GM19467 (cell line): ENCODE measurements around the gene STX16.

Experiments used
- ATAC-seq: cut with Tn5 transposase; IDR thresholded peaks from one replicate; pipeline ENCODE4 v1.9.1; 2021; ENCODE audit warnings: mild to moderate bottlenecking, moderate library complexity; ENCODE audit not compliant: unreplicated experiment

Gene STX16

DNA sequence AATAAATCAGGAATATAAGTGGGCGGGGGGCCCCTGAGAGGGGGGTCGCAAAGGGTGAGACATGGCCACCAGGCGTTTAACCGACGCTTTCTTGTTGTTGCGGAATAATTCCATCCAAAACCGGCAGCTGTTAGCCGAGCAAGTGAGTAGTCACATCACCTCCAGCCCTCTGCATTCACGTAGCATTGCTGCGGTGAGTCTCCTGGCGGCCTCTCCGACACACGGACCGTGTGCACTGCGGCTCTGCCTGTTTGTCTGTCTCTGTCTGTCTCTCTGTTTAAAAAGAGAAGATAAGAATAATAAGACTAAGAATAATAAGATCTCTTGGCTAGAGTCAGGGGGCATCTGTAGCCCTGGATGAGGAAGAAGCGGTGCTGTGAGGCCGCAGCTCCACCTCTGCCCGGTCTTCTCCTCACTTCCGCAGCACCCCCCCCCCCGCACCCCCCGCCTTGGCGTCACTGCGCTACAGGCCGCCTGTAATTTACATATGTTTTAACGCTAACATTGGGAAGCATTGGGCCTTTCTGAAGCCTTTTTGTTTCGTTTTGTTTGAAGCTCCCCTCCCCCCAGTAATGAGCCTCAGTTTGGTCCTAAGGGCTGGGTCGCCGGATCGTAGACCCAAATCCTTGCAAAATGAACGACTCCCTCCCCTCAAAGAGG, 993 bp downstream of the STX16 start:
- ATAC-seq: no peak

DNA sequence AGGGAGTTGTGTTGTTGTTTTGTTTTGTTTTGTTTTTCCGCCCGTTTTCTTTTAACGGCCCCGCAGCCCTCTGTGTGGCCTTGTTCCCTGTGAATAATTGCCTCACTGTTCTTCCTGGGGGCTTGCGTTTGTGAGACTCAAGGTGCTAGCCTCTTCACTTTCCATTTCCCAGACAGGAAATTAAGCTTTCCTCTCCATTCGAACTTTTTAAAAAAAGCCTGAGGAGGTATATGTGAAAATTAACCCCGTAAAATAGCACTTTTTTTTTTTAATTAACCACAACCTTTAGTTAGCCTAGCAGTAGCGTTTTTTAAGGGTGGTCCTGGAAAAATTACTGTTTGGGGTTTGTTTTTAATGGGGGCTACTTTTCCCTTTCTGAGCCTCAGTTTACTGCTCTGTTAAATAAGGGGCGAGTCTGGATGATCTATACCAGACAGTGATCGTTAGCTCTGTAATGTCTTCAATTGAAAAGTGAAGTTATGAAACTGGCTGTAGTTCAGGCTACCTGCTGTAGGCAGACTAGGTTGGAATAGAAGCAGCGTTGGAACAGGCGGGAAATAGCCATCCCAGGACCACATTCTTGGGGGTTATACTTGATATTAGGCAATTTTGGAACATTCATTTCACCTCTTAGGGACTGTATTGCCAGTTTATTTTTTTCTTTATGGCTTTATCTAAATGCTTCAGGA, 1.7 kb downstream of the STX16 start:
- ATAC-seq: no peak

DNA sequence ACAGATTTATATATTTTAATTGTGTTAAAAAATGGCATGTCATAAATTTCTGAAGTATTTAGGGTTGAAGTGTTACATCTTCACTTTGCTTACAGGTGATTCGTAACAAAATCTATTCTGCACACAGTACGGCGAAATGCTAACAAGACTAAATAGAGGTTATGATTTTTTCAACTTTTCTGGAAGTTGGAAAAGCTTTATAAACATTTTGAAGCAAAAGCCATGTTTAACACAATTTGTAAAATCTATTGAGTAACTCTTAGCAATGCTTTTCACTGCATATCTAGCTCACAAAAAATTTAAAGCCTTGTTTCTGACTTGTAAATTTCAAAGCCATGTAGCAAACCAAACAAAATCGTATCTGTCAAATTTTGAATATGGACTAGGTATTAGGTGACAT, 3.3 kb downstream of the STX16 start:
- ATAC-seq: no peak

DNA sequence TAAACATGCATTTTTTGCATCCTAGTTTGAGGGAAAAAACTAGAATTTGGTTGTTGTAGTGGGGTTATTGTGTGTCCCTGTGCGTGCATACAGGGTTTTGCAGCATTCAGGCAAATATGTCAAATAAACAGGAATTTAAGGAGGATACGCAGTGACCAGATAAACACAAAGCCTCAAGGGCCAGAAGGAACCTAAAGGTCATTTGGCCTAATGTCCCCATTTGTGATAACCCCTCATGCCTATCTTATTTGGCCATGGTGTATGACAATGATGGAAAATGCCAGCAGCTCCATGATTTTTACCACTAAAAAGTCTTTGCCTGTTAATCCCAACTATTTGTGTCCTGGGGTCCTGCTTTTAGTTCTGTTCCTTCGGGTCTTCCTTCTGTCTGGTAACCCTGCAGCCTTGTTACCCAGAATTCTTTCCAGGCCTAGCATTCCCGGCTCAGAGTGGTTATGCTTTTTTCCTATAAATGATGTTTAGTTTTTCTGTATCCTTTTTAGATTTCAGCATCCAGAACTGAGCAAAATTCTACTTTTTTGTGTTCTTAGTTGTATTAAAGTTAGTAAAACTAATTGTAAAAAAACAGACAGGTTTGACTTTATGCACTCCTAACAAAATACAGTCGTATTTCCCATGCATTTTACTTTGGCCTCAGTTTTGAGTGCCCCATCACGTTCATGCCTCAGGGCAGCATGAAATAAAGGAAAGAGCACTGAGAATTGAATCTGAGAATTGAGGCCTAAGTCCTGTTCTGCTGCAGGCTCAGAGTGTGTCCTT, 4.4 kb downstream of the STX16 start:
- no peak for ATAC-seq

GRCh38 chr20:58656831-58657230, 5.7 kb downstream of the STX16 start:
- ATAC-seq: no peak

DNA sequence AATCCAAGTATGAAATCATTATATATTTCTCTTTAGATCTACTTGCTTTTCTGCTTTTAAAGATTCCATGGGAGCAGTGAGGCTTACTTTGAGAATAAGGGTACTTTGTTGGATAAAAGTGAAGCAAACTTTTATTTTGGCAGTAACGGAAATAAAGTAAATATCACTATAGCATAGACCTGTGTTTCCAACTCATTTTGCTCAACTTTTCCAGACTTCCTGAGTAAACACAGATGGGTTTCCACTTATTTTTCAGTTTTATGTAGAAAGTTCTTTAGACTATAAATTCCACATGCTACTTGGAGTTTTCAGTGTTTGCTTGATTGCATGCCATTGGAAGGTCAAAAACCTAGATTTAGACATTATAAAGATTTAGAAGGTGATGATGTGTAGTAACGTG, 6.2 kb downstream of the STX16 start:
- ATAC-seq: no peak

DNA sequence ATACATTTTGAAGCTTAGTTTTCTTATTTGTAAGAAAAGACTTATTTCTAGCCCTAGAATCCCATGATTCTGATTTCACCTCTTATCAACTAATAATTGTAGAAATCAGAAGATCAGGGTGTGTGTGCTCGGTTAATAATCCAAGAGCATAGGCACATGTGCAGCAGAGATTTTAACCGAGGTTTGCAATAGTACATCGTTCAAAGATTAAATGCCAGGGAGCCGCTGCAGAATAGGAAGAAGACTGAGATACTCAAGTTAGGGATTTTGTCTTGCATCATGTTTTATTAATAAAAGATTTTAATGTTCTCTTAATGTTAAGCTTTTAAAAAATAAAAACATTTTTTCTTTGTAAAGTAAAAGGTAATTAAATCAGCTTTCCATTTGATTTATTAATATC, 6.9 kb downstream of the STX16 start:
- ATAC-seq: no peak

GRCh38 chr20:58658760-58659159, 7.7 kb downstream of the STX16 start:
- ATAC-seq: no peak

GRCh38 chr20:58659841-58660240, 8.8 kb downstream of the STX16 start:
- ATAC-seq: no peak

- no peak for ATAC-seq
Measured at GRCh38 chr20:58660855-58661597, 9.9 kb downstream of the STX16 start.

GRCh38 chr20:58661598-58662473, 10.8 kb downstream of the STX16 start:
- ATAC-seq: no peak

- no peak for ATAC-seq
Measured at GRCh38 chr20:58664331-58664730, 13.2 kb downstream of the STX16 start.

GRCh38 chr20:58664883-58665282, 13.8 kb downstream of the STX16 start:
- no peak for ATAC-seq

DNA sequence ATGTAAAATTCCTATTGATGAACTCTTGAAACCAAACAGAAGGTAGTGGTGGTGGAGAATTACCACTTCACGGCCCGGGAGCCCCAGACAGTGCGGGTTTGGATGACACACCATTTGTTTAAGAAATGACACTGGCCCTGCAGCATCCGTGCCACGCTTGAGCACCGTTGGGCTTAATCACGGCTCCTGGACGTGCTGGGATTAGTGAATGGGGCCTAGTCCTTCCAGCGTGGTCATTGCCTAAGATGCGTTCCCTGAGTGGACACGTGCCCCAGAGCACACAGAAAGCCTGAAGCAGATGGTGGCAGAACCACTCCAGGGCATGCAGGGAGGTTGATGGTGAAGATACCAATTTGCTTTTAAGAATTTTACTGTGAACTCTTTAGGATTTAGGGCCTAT, 14.5 kb downstream of the STX16 start:
- no peak for ATAC-seq

DNA sequence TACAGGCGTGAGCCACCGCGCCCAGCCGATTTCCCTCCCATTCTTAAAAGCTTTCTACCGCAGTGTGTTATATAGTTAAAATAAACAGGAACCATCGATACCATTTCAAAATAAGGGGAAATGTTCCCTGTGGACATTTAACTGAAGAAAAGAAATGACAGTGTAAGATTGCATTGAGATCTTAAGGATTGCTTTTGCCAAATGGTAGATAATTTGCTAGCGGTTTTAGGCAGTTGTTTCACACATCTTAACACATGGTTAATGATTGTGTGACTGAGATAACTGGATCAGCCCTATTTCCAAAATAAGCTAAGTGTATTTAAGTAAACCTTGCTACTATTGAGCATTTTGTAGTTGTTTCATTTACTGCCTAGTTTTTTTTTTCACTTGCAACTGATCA, 15.6 kb downstream of the STX16 start:
- ATAC-seq: no peak

GRCh38 chr20:58667975-58668374, 16.9 kb downstream of the STX16 start:
- no peak for ATAC-seq

- ATAC-seq: no peak
Measured at GRCh38 chr20:58668901-58669286, 17.8 kb downstream of the STX16 start.

GRCh38 chr20:58669287-58670006, 18.4 kb downstream of the STX16 start:
- peak; percentile 56 for ATAC-seq

DNA sequence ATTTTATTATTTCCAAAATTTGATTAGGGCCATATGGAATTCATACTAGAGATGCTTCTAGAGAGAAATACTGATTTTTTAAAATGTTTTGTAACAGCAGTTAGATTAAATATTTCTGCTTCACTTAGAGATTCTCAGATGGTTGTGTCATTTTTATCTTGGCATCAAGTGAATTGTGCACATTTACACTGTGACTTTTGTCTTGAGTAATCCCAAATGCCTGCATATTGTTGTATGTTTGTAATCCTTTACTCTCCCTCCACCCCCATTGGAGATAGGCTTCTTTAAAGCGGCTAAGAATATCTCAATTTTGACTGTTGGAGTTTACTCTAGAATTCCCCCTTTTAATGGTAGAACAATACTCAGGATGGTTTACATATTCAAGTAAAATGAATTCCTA, 19.0 kb downstream of the STX16 start:
- no peak for ATAC-seq

DNA sequence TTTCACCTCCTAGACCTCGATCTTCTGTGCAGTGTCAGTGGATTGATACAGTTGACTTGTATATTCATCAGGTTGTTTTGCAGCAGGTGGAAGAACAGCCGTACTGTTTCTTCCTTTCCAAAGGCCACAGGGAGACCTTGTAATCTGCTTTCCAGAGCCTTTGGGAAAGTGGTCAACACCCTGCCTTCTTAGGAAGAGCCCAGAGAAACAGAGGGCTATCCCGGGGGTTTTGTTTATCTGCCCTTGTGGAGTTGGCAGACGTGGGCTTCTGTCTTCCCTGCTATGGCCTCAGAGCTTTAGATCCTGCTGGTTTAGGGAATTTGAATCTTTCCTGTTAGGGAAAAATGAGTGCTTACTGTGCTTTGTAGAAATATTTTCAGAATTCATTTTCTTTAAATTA, 19.6 kb downstream of the STX16 start:
- no peak for ATAC-seq
